Measurements from ENCODE around the gene CTIF. TPM values are rescaled to one million over a fixed set of nuclear protein-coding genes. Genes with fewer than 3 reads are reported as not detected.

CTIF gene
- total RNA-seq, 1 experiment from 2014 or later = 5.8 TPM

- no peak for TF ChIP-seq EZH2phosphoT487 (IDR thresholded peaks at IDR 0.05; ENCODE audit: borderline replicate concordance, low read length)
- no peak for TF ChIP-seq CTCF (conservative IDR thresholded peaks at IDR 0.05; ENCODE audit: low read depth, low read length)
- no peak for TF ChIP-seq EZH2 (IDR thresholded peaks at IDR 0.05; ENCODE audit: low read length, unreplicated experiment)
- intact Hi-C loops (cut with micrococcal nuclease) = no loop called here
- Histone ChIP-seq H4K20me1 (ENCODE audit: low read length) (no peaks in the 10 kb centered on the region), H3K4me2 (ENCODE audit: low read length) (no peak overlapping the region), H3F3A (ENCODE audit: low read length, unreplicated experiment) (no peaks in the 10 kb centered on the region), H3K27ac (ENCODE audit: low read length) (no peak overlapping the region), H3K9me2 (replicated peaks; ENCODE audit: low read length) (no peaks in the 10 kb centered on the region), H3K4me1 (ENCODE audit: insufficient read depth, low read length) (no peaks in the 10 kb centered on the region), H3K9me3 (ENCODE audit: low read length) (no peaks in the 10 kb centered on the region), H3K27me3 (ENCODE audit: low read length) (no peaks in the 10 kb centered on the region), H3K9ac (ENCODE audit: low read length) (no peak overlapping the region), H2AFZ (ENCODE audit: low read length) (no peak overlapping the region), H3K79me2 (ENCODE audit: low read length) (no peaks in the 10 kb centered on the region), H3K4me3 (ENCODE audit: low read length) (no peak overlapping the region), H3K36me3 (ENCODE audit: low read depth, low read length) (no peaks in the 10 kb centered on the region)
- ATAC-seq = no peak
- CTCF ChIA-PET = no interaction called here
- DNase-seq = no peak
- POLR2A ChIA-PET (ENCODE audit: unreplicated experiment) = no interaction called here
- BruUV-seq (replicated peaks) = no TSS peak
Measured at GRCh38 chr18:48668466-48669179, 129.8 kb downstream of the CTIF start.

GRCh38 chr18:48669180-48669675, 130.4 kb downstream of the CTIF start:
- H3K9me3 ChIP-seq (ENCODE audit: low read length) = no peaks in the 10 kb centered on the region
- CTCF ChIA-PET = no interaction called here
- TF ChIP-seq CTCF (conservative IDR thresholded peaks at IDR 0.05; ENCODE audit: low read depth, low read length) (no peak), EZH2phosphoT487 (IDR thresholded peaks at IDR 0.05; ENCODE audit: borderline replicate concordance, low read length) (no peak), EZH2 (IDR thresholded peaks at IDR 0.05; ENCODE audit: low read length, unreplicated experiment) (no peak)
- H2AFZ ChIP-seq (ENCODE audit: low read length) = no peak overlapping the region
- no peaks in the 10 kb centered on the region for H3K79me2 ChIP-seq (ENCODE audit: low read length)
- no peak overlapping the region for H3K27ac ChIP-seq (ENCODE audit: low read length)
- H3K27me3 ChIP-seq (ENCODE audit: low read length) = no peaks in the 10 kb centered on the region
- no peaks in the 10 kb centered on the region for H4K20me1 ChIP-seq (ENCODE audit: low read length)
- POLR2A ChIA-PET (ENCODE audit: unreplicated experiment) = no interaction called here
- no peaks in the 10 kb centered on the region for H3K4me1 ChIP-seq (ENCODE audit: insufficient read depth, low read length)
- no peak for ATAC-seq
- intact Hi-C loops (cut with micrococcal nuclease) = no loop called here
- H3K4me3 ChIP-seq (ENCODE audit: low read length) = no peak overlapping the region
- no peak for DNase-seq
- no peak overlapping the region for H3K4me2 ChIP-seq (ENCODE audit: low read length)
- BruUV-seq (replicated peaks) = no TSS peak
- no peaks in the 10 kb centered on the region for H3F3A ChIP-seq (ENCODE audit: low read length, unreplicated experiment)
- H3K9me2 ChIP-seq (replicated peaks; ENCODE audit: low read length) = no peaks in the 10 kb centered on the region
- H3K36me3 ChIP-seq (ENCODE audit: low read depth, low read length) = no peaks in the 10 kb centered on the region
- no peak overlapping the region for H3K9ac ChIP-seq (ENCODE audit: low read length)

GRCh38 chr18:48669991-48670750, 131.3 kb downstream of the CTIF start:
- Histone ChIP-seq H3K4me3 (ENCODE audit: low read length) (no peak overlapping the region), H3K4me1 (ENCODE audit: insufficient read depth, low read length) (no peaks in the 10 kb centered on the region), H3K36me3 (ENCODE audit: low read depth, low read length) (no peaks in the 10 kb centered on the region), H3K27ac (ENCODE audit: low read length) (no peak overlapping the region), H3F3A (ENCODE audit: low read length, unreplicated experiment) (no peaks in the 10 kb centered on the region), H3K4me2 (ENCODE audit: low read length) (no peak overlapping the region), H3K9me3 (ENCODE audit: low read length) (no peaks in the 10 kb centered on the region), H3K9me2 (replicated peaks; ENCODE audit: low read length) (no peaks in the 10 kb centered on the region), H3K27me3 (ENCODE audit: low read length) (no peaks in the 10 kb centered on the region), H3K9ac (ENCODE audit: low read length) (no peak overlapping the region), H2AFZ (ENCODE audit: low read length) (no peak overlapping the region), H4K20me1 (ENCODE audit: low read length) (no peaks in the 10 kb centered on the region), H3K79me2 (ENCODE audit: low read length) (no peaks in the 10 kb centered on the region)
- POLR2A ChIA-PET (ENCODE audit: unreplicated experiment) = no interaction called here
- CTCF ChIA-PET = no interaction called here
- DNase-seq = no peak
- ATAC-seq = no peak
- intact Hi-C loops (cut with micrococcal nuclease) = loop anchor here (10.0 kb wide), 2 partner anchors 565 to 745 kb away; no protein-coding TSS in a partner anchor
- TF ChIP-seq EZH2phosphoT487 (IDR thresholded peaks at IDR 0.05; ENCODE audit: borderline replicate concordance, low read length) = no peak
- no peak for TF ChIP-seq CTCF (conservative IDR thresholded peaks at IDR 0.05; ENCODE audit: low read depth, low read length)
- TF ChIP-seq EZH2 (IDR thresholded peaks at IDR 0.05; ENCODE audit: low read length, unreplicated experiment) = no peak
- BruUV-seq (replicated peaks) = no TSS peak
